ENCODE data around the gene PRCD.
"Not testable (repeated sequence)": the region's sequence is repeated elsewhere in the genome, so short reads cannot be mapped to it uniquely, and the experiment has no call there.

PRCD gene

GRCh38 chr17:76558198-76559095 lies 18.6 kb downstream of the PRCD start:
- DNase-seq, result no peak

GRCh38 chr17:76559460-76559859 lies 19.6 kb downstream of the PRCD start:
- not testable (repeated sequence) for DNase-seq

GRCh38 chr17:76560036-76560876 lies 20.4 kb downstream of the PRCD start:
- DNase-seq, result no peak

- DNase-seq, result no peak
These were observed 21.0 kb downstream of the PRCD start for GRCh38 chr17:76560877-76561221.

- DNase-seq, result no peak
These were observed 21.5 kb downstream of the PRCD start for GRCh38 chr17:76561332-76561731.

GRCh38 chr17:76561799-76562268 lies 22.0 kb downstream of the PRCD start:
- no peak for DNase-seq

GRCh38 chr17:76562734-76563148 lies 22.9 kb downstream of the PRCD start:
- DNase-seq, result no peak

- not testable (repeated sequence) for DNase-seq
These were observed 23.5 kb downstream of the PRCD start for GRCh38 chr17:76563359-76563758.

GRCh38 chr17:76564991-76565727 lies 25.3 kb downstream of the PRCD start:
- DNase-seq, result not testable (repeated sequence)

GRCh38 chr17:76565728-76566612 lies 26.1 kb downstream of the PRCD start:
- no peak for DNase-seq

GRCh38 chr17:76566613-76566943 lies 26.7 kb downstream of the PRCD start:
- no peak for DNase-seq

- no peak for DNase-seq
These were observed 27.2 kb downstream of the PRCD start for GRCh38 chr17:76566988-76567431.

GRCh38 chr17:76567634-76568432 lies 28.0 kb downstream of the PRCD start:
- DNase-seq, result no peak

- DNase-seq, result no peak
These were observed 29.0 kb downstream of the PRCD start for GRCh38 chr17:76568811-76569221.

GRCh38 chr17:76569607-76570279 lies 29.9 kb downstream of the PRCD start:
- DNase-seq, result no peak

GRCh38 chr17:76570457-76570856 lies 30.6 kb downstream of the PRCD start:
- no peak for DNase-seq

- no peak for DNase-seq
These were observed 31.1 kb downstream of the PRCD start for GRCh38 chr17:76570877-76571471.

- DNase-seq, result no peak
These were observed 32.5 kb downstream of the PRCD start for GRCh38 chr17:76572201-76572910.

- no peak for DNase-seq
These were observed 33.3 kb downstream of the PRCD start for GRCh38 chr17:76573096-76573495.
